Thyroid gland (tissue), 4 donors: ENCODE measurements around the gene IPPK. TPM values are rescaled to one million over a fixed set of nuclear protein-coding genes. Genes with fewer than 3 reads are reported as not detected.

Experiments
- DNase-seq, 2 donors: peaks; one replicate each; pipeline ENCODE4 v3.0.0-alpha.2; 2019
- H3K27ac ChIP-seq, 3 donors: fragments of 200-600 bp; sonication (generic); 1 replicate in 2 of 3; 2 replicates in 1 of 3; pipeline ENCODE4 v1.5.1; 2016 to 2019; ENCODE audit warnings: mild to moderate bottlenecking in 1 of 3, moderate library complexity in 1 of 3
- H3K27me3 ChIP-seq: fragments of 200-600 bp; sonication (generic); one replicate; pipeline ENCODE4 v1.5.1; 2019
- H3K36me3 ChIP-seq, 2 donors: fragments of 200-600 bp; sonication (generic); one replicate each; pipeline ENCODE4 v1.5.1; 2016 to 2019
- H3K4me1 ChIP-seq, 2 donors: fragments of 200-600 bp; sonication (generic); one replicate each; pipeline ENCODE4 v1.5.1; 2017 to 2019
- H3K4me3 ChIP-seq, 3 donors: fragments of 200-600 bp; sonication (generic); replicated peaks in 1 of 3; 1 replicate in 2 of 3; 2 replicates in 1 of 3; pipeline ENCODE4 v1.5.1; 2016; ENCODE audit warnings: mild to moderate bottlenecking in 1 of 3
- H3K9me3 ChIP-seq: fragments of 200-600 bp; sonication (generic); one replicate; pipeline ENCODE4 v1.5.1; 2017
- CTCF ChIP-seq, 6 experiments: fragments of 200-600 bp in 3 of 6; fragments of 450-650 bp in 3 of 6; sonication (generic) in 3 of 6; IDR thresholded peaks; one replicate each; pipeline ENCODE4 v1.5.1; 2016 to 2019; ENCODE audit warnings: antibody characterized with exemption in 6 of 6, mild to moderate bottlenecking in 2 of 6, inconsistent platforms in 1 of 6, moderate library complexity in 1 of 6
- POLR2A ChIP-seq, 2 donors: fragments of 450-650 bp; IDR thresholded peaks; one replicate each; pipeline ENCODE4 v1.6.1; 2017; ENCODE audit warnings: antibody characterized with exemption in 2 of 2, mild to moderate bottlenecking in 2 of 2, moderate library complexity in 1 of 2
- WGBS, 2 donors: methylation state at CpG; one replicate each; pipeline ENCODE4 v1.1.5; 2017; 5-methylcytosine and 5-hydroxymethylcytosine counted together
- intact Hi-C: fragments of 100-400 bp; cut with DNase I; formaldehyde crosslinking; loops from one replicate; pipeline ENCODE4 v1.15.1; 2023
- total RNA-seq, 4 donors: library from RNA; depleted of rRNA; stranded (reverse); fragments of >200 nt; gene quantifications; one replicate each; pipeline ENCODE4 v1.2.3, GENCODE V29; 2016

Gene IPPK
- total RNA-seq, 4 donors from 2014 or later: 6.3 to 12.2 (median 10.2) TPM

GRCh38 chr9:92635760-92636159, 34.2 kb downstream of the IPPK start:
- no peaks in the 10 kb centered on the region for H3K4me1 ChIP-seq
- no peak for TF ChIP-seq CTCF (IDR thresholded peaks at IDR 0.05)
- no peak for TF ChIP-seq POLR2A (IDR thresholded peaks at IDR 0.05)
- 98 to 99% methylated on average over 4 of the region's 4 CpGs for WGBS, 2 donors
- H3K27me3 ChIP-seq: no peaks in the 10 kb centered on the region
- H3K36me3 ChIP-seq: peaks cover 19 to 41% of the 10 kb centered on the region in 2 donors
- H3K9me3 ChIP-seq: no peaks in the 10 kb centered on the region
- no peak for DNase-seq
- H3K27ac ChIP-seq: no peak overlapping the region
- no peak overlapping the region for H3K4me3 ChIP-seq
- intact Hi-C loops: loop anchor here (10.0 kb wide), 2 partner anchors 301 to 501 kb away; no protein-coding TSS in a partner anchor

GRCh38 chr9:92634712-92635605, 35.0 kb downstream of the IPPK start:
- Histone ChIP-seq H3K4me3 (no peak overlapping the region), H3K27ac (no peak overlapping the region)
- intact Hi-C loops: loop anchor here (10.0 kb wide), 2 partner anchors 300 to 500 kb away; no protein-coding TSS in a partner anchor

GRCh38 chr9:92633614-92634278, 36.2 kb downstream of the IPPK start:
- DNase-seq: no peak
- H3K27ac ChIP-seq: no peak overlapping the region
- 94 to 96% methylated on average over 9 of the region's 9 CpGs for WGBS, 2 donors
- peaks cover 11 to 40% of the 10 kb centered on the region in 2 donors for H3K36me3 ChIP-seq
- TF ChIP-seq CTCF (IDR thresholded peaks at IDR 0.05) (no peak), POLR2A (IDR thresholded peaks at IDR 0.05) (no peak)
- H3K27me3 ChIP-seq: no peaks in the 10 kb centered on the region
- H3K4me1 ChIP-seq: no peaks in the 10 kb centered on the region
- no peak overlapping the region for H3K4me3 ChIP-seq
- H3K9me3 ChIP-seq: no peaks in the 10 kb centered on the region
- intact Hi-C loops: loop anchor here (10.0 kb wide), 2 partner anchors 299 to 499 kb away; no protein-coding TSS in a partner anchor

More at GRCh38 chr9:92634712-92635605, 35.0 kb downstream of the IPPK start:
- H3K9me3 ChIP-seq: no peaks in the 10 kb centered on the region
- 67 to 79% methylated on average over 29 to 35 of the region's 35 CpGs for WGBS, 2 donors
- H3K4me1 ChIP-seq: no peaks in the 10 kb centered on the region
- H3K36me3 ChIP-seq: peaks cover 12 to 41% of the 10 kb centered on the region in 2 donors
- DNase-seq: peak; percentile 53 to 66
- H3K27me3 ChIP-seq: no peaks in the 10 kb centered on the region
- TF ChIP-seq POLR2A (IDR thresholded peaks at IDR 0.05): no peak
- TF ChIP-seq CTCF (IDR thresholded peaks at IDR 0.05): peak; percentile 53 to 87 (median 75)

- intact Hi-C loops: loop anchor here (10.0 kb wide), 2 partner anchors 298 to 498 kb away; no protein-coding TSS in a partner anchor
- H3K36me3 ChIP-seq: peaks cover 9 to 29% of the 10 kb centered on the region in 2 donors
- H3K4me3 ChIP-seq: no peak overlapping the region
- H3K27ac ChIP-seq: no peak overlapping the region
- H3K27me3 ChIP-seq: no peaks in the 10 kb centered on the region
- H3K9me3 ChIP-seq: no peaks in the 10 kb centered on the region
- WGBS, 2 donors: 92 to 94% methylated on average over 5 of the region's 5 CpGs
- H3K4me1 ChIP-seq: no peaks in the 10 kb centered on the region
- no peak for DNase-seq
- TF ChIP-seq CTCF (IDR thresholded peaks at IDR 0.05) (no peak), POLR2A (IDR thresholded peaks at IDR 0.05) (no peak)
These were observed 37.3 kb downstream of the IPPK start for GRCh38 chr9:92632641-92633040.
